H1 (cell line): Measurements from ENCODE around the gene PLXNA4. TPM values are rescaled to one million over a fixed set of nuclear protein-coding genes. Genes with fewer than 3 reads are reported as not detected.

Experiments
- ASH2L ChIP-seq: fragments of 200-600, 300-600 bp; sonication (generic); IDR thresholded peaks from one replicate; pipeline ENCODE4 v1.7.1; 2017; ENCODE audit warnings: low read length
- CREB1 ChIP-seq: IDR thresholded peaks from 2 replicates; pipeline ENCODE4 v1.6.1; 2012; ENCODE audit warnings: inconsistent platforms
- KDM5A ChIP-seq: fragments of 200-600 bp; IDR thresholded peaks from 2 replicates; pipeline ENCODE4 v1.7.1; 2012; ENCODE audit warnings: mild to moderate bottlenecking, low read length, inconsistent platforms, mixed read lengths
- RFX5 ChIP-seq: IDR thresholded peaks from 2 replicates; pipeline ENCODE4 v1.6.1; 2011; ENCODE audit warnings: low read depth, low read length, improper control_type of control experiment, borderline replicate concordance
- SP2 ChIP-seq: IDR thresholded peaks from 2 replicates; pipeline ENCODE4 v1.6.1; 2012; ENCODE audit warnings: mild to moderate bottlenecking, low read length, inconsistent platforms
- SUZ12 ChIP-seq: fragments of 200-600 bp; sonication (generic); IDR thresholded peaks from 2 replicates; pipeline ENCODE4 v1.6.1; 2012; ENCODE audit warnings: mild to moderate bottlenecking, inconsistent platforms, low read length, moderate library complexity, mixed read lengths
- polyA plus RNA-seq, 7 experiments: library from polyadenylated mRNA; depleted of rRNA in 3 of 7; stranded (reverse) in 5 of 7; unstranded in 2 of 7; fragments of >200 nt in 5 of 7; fragments of 200-250 nt in 2 of 7; gene quantifications; 1 replicate in 5 of 7; 2 replicates in 1 of 7; 4 replicates in 1 of 7; pipeline versions ENCODE4 v1.2.1 to v1.2.3, GENCODE V29; 2011 to 2013; ENCODE audit warnings: missing spikeins in 2 of 7, mixed read lengths in 2 of 7
- total RNA-seq: library from RNA; stranded (reverse); fragmentation: NEBNext Ultra II Directional; extraction: Animal tissue kit (Norgen Biotek cat#: 25700); gene quantifications from 2 replicates; pipeline ENCODE4 v1.2.1, GENCODE V29; 2021

The PLXNA4 gene
- total and polyA plus RNA-seq, 2 of the 8 experiments (the other 6 are each of a cell fraction or from before 2014, with no cell fraction given): 0.76 to 0.79 TPM

GRCh38 chr7:132464740-132465139 is 111.5 kb downstream of the PLXNA4 start (continued):
- TF ChIP-seq KDM5A (no peak), RFX5 (no peak), ASH2L (no peak), SUZ12 (no peak), CREB1 (no peak), SP2 (no peak)
